ENCODE measurements around the gene FYB1. TPM values are rescaled to one million over a fixed set of nuclear protein-coding genes. Genes with fewer than 3 reads are reported as not detected.
A peak's percentile ranks its signal among the peaks of the same experiment; 100 is the strongest.

The FYB1 gene
- total and polyA plus RNA-seq, 2 of the 8 experiments (the other 6 are each of a cell fraction or from before 2014, with no cell fraction given), result not detected

GRCh38 chr5:39217365-39218281, 1.7 kb downstream of the FYB1 start:
- no peak overlapping the region for H2BK5ac ChIP-seq (ENCODE audit: low read depth, low read length)
- peaks cover 0 to 2% (median 0%) of the 10 kb centered on the region in 4 experiments; a peak in 1 of 7 replicates for H3K4me1 ChIP-seq (replicated peaks in 1 of 4; ENCODE audit: control insufficient read depth in 3 of 4, insufficient read depth in 4 of 4, low read length in 3 of 4)
- 74% methylated on average over 16 of the region's 16 CpGs; no CpG with 5 or more reads in 1 of the 2 experiments for WGBS, 2 experiments (ENCODE audit: extremely low coverage in 1 of 2, insufficient coverage in 1 of 2, insufficient read length in 1 of 2, insufficient replicate concordance in 2 of 2, low coverage in 1 of 2, low lambda C conversion rate in 2 of 2, missing lambda C conversion rate in 1 of 2)
- FAIRE-seq (peak; percentile 80), DNase-seq (ENCODE audit: low read depth in 1 of 2, low spot score in 2 of 2) (peak in 1 of 2 experiments; percentile 83)
- no peak overlapping the region for H2BK20ac ChIP-seq (ENCODE audit: low read length)
- no peaks in the 10 kb centered on the region for H3K23me2 ChIP-seq (ENCODE audit: low read depth, low read length)
- no peaks in the 10 kb centered on the region for H3K79me1 ChIP-seq (ENCODE audit: low read depth, low read length)
- ChIA-PET POLR2A (ENCODE audit: partially characterized antibody) (no interaction called here), CTCF (ENCODE audit: partially characterized antibody) (interaction anchor here (0.7 to 5.9 kb wide), 60 partner anchors 9 to 374 kb away, joined by 3 to 44 read pairs (median 4); partner anchors contain the start of gene DAB2)
- H3K36me3 ChIP-seq (ENCODE audit: control insufficient read depth in 2 of 4, insufficient read depth in 4 of 4, low read length in 3 of 4), result no peaks in the 10 kb centered on the region
- no peak overlapping the region for H3K56ac ChIP-seq (replicated peaks; ENCODE audit: insufficient read length, low read depth, low read length)
- H3K14ac ChIP-seq (ENCODE audit: insufficient read length), result no peak overlapping the region
- H2AK5ac ChIP-seq (ENCODE audit: low read depth, low read length), result no peak overlapping the region
- no peak overlapping the region for H3K23ac ChIP-seq (ENCODE audit: insufficient read length)
- no peak overlapping the region for H3K27ac ChIP-seq (ENCODE audit: low read depth, low read length)
- no peak overlapping the region for H3K9ac ChIP-seq (replicated peaks in 1 of 4; ENCODE audit: extremely low read depth in 1 of 4, low read depth in 3 of 4, low read length in 3 of 4)
- H4K5ac ChIP-seq (ENCODE audit: insufficient read length, low read depth, low read length), result no peak overlapping the region
- H4K8ac ChIP-seq (ENCODE audit: extremely low read depth, insufficient read depth, low read length), result no peak overlapping the region
- no peak overlapping the region for H3K4me3 ChIP-seq (ENCODE audit: extremely low read depth in 1 of 4, insufficient read depth in 2 of 4, low read depth in 3 of 4, low read length in 4 of 4)
- 0 out of 2 replicates have a peak overlapping the region, but pooled peaks have one; percentile 76 for H2BK12ac ChIP-seq (ENCODE audit: low read depth, low read length)
- no peaks in the 10 kb centered on the region for H3K9me3 ChIP-seq (ENCODE audit: insufficient read depth in 2 of 2, low read depth in 1 of 2, low read length in 1 of 2)
- no peaks in the 10 kb centered on the region for H3K27me3 ChIP-seq (replicated peaks in 1 of 4; ENCODE audit: control insufficient read depth in 3 of 4, extremely low read depth in 1 of 4, insufficient read depth in 3 of 4, low read length in 3 of 4)
- H4K20me1 ChIP-seq (replicated peaks in 1 of 2; ENCODE audit: control insufficient read depth in 1 of 2, insufficient read depth in 2 of 2, low read length in 2 of 2), result no peaks in the 10 kb centered on the region
- H4K91ac ChIP-seq (replicated peaks; ENCODE audit: insufficient read length, low read length), result no peak overlapping the region
- no peak overlapping the region for H3K4ac ChIP-seq (replicated peaks; ENCODE audit: insufficient read length, low read depth, low read length)
- no peak overlapping the region for H2BK120ac ChIP-seq (replicated peaks; ENCODE audit: low read depth, low read length)
- H2BK15ac ChIP-seq (ENCODE audit: low read length), result no peak overlapping the region
- H3K18ac ChIP-seq (ENCODE audit: extremely low read depth, low read length), result 0 out of 2 replicates have a peak overlapping the region, but pooled peaks have one; percentile 27
- peak overlapping the region; percentile 27; the same call in 1 of the 2 replicates for H2AFZ ChIP-seq (ENCODE audit: low read length)
- no peaks in the 10 kb centered on the region for H3K79me2 ChIP-seq (ENCODE audit: control insufficient read depth in 1 of 2, insufficient read depth in 2 of 2, low read length in 2 of 2)
- no peak overlapping the region for H3K4me2 ChIP-seq (ENCODE audit: insufficient read depth in 1 of 2, low read depth in 2 of 2, low read length in 2 of 2)
- TF ChIP-seq CTCF (IDR thresholded peaks at IDR 0.05; ENCODE audit: control extremely low read depth in 1 of 3, insufficient read depth in 1 of 3, low read depth in 1 of 3, low read length in 3 of 3) (peak; percentile 43 to 97 (median 84)), CBX5 (IDR thresholded peaks at IDR 0.05; ENCODE audit: low read depth, low read length) (no peak), CHD1 (IDR thresholded peaks at IDR 0.05; ENCODE audit: low read depth, low read length) (no peak), MAX (IDR thresholded peaks at IDR 0.05) (no peak), SIX5 (IDR thresholded peaks at IDR 0.05; ENCODE audit: low read depth, low read length) (no peak), USF2 (IDR thresholded peaks at IDR 0.05; ENCODE audit: low read length) (no peak), YY1 (IDR thresholded peaks at IDR 0.05; ENCODE audit: low read depth, low read length) (0 out of 2 replicates have a peak, but pooled peaks have one; percentile 19)

Measured in H1 (cell line).